ENCODE data around the gene PLK3. TPM values are rescaled to one million over a fixed set of nuclear protein-coding genes. Genes with fewer than 3 reads are reported as not detected.

PLK3 gene
- total and polyA plus RNA-seq, 8 donors: 8.1 to 47.2 (median 13.1) TPM

DNA sequence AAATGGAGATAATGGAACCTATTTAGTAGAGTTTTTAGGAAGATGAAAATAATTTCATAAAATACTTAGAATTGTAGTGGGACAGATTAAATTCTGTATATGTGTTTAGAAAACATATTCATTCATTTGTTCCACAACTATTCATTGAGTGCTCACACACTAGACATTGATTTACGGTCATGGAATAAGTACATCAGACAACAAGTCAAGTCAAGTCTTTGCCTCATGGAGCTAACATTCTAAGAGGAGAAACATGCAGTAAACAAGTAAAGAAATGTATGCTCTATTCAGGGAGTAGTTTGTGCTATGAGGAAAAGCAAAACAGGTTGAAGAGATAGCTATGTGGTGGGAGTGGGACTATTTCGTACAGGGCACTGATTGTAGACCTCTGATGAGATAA, 17.1 kb downstream of the PLK3 start:
- TF ChIP-seq, protein P1, sequence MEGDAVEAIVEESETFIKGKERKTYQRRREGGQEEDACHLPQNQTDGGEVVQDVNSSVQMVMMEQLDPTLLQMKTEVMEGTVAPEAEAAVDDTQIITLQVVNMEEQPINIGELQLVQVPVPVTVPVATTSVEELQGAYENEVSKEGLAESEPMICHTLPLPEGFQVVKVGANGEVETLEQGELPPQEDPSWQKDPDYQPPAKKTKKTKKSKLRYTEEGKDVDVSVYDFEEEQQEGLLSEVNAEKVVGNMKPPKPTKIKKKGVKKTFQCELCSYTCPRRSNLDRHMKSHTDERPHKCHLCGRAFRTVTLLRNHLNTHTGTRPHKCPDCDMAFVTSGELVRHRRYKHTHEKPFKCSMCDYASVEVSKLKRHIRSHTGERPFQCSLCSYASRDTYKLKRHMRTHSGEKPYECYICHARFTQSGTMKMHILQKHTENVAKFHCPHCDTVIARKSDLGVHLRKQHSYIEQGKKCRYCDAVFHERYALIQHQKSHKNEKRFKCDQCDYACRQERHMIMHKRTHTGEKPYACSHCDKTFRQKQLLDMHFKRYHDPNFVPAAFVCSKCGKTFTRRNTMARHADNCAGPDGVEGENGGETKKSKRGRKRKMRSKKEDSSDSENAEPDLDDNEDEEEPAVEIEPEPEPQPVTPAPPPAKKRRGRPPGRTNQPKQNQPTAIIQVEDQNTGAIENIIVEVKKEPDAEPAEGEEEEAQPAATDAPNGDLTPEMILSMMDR (IDR thresholded peaks at IDR 0.05): no peak
- H3K27me3 ChIP-seq: no peaks in the 10 kb centered on the region
- no peak overlapping the region for H3K4me3 ChIP-seq
- no peak overlapping the region for H3K27ac ChIP-seq
- H3K4me1 ChIP-seq: peaks cover 7 to 58% of the 10 kb centered on the region in 2 donors
- H3K9me3 ChIP-seq: no peaks in the 10 kb centered on the region
- DNase-seq (no peak), ATAC-seq (no peak)
- peaks cover 0 to 23% of the 10 kb centered on the region in 2 donors for H3K36me3 ChIP-seq
- intact Hi-C loops (cut with DNase I): no loop called here

DNA sequence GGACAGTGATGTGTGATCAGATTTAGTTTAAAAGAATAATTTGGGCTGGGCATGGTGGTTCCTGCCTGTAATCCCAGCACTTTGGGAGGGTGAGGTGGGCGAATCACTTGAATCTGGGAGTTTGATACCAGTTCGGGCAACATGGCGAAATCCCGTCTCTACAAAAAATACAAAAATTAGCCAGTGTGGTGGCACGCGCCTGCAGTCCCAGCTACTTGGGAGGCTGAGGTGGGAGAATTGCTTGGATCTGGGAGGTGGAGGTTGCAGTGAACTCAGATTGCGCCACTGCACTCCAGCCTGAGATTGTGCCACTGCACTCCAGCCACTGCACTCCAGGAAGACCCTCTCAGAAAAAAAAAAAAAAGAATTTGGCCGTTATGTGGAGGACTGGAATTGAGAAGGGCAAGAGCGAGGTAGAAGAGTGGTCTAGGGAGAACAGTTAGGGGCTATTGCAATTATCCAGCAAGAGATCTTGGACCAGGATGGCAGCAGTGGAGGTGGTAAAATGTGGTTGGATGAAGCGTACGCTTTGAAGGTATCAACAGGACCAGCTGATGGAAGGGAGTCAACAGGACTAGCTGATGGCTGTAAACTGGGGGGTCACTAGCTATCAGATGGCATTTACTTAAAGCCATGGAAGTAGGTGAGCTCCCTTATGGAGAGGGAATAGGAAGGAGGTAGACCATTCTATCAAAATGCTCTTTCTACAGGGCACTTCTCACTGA, 17.8 kb downstream of the PLK3 start:
- intact Hi-C loops (cut with DNase I): no loop called here
- Histone ChIP-seq H3K9me3 (no peaks in the 10 kb centered on the region), H3K36me3 (peaks cover 0 to 21% of the 10 kb centered on the region in 2 donors), H3K27me3 (no peaks in the 10 kb centered on the region), H3K27ac (no peak overlapping the region), H3K4me1 (peaks cover 7 to 53% of the 10 kb centered on the region in 2 donors), H3K4me3 (no peak overlapping the region)
- ATAC-seq (no peak), DNase-seq (peak in 2 of 4 donors; percentile 10 to 21)
- TF ChIP-seq, protein P1 (IDR thresholded peaks at IDR 0.05): no peak

DNA sequence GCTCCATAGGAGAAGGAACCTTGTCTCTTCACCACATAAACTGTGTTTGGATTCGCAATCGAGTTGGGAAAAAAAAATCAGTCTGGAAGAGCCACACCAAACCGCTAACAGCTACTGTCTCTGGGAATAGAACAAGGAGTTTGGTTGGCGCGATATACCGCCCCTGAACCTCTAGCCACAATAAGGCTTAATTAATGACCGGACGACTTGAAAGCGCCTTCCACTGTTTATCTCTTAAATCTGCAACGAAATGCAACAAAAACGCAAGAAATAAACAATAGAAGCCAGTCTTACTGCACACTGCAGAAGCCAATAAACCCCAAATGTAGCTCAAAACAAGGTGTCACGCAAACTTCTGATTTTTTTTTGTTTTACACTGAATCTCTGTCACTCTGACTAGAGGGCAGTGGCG, 19.0 kb downstream of the PLK3 start:
- Histone ChIP-seq H3K36me3 (peaks cover 0 to 15% of the 10 kb centered on the region in 2 donors), H3K4me1 (peaks cover 3 to 40% of the 10 kb centered on the region in 2 donors), H3K4me3 (peak overlapping the region; percentile 31 to 42), H3K27me3 (no peaks in the 10 kb centered on the region), H3K27ac (peak overlapping the region; percentile 90 to 99), H3K9me3 (no peaks in the 10 kb centered on the region)
- TF ChIP-seq, protein P1 (IDR thresholded peaks at IDR 0.05): no peak
- ATAC-seq: peak; percentile 25
- DNase-seq: no peak
- intact Hi-C loops (cut with DNase I): no loop called here

DNA sequence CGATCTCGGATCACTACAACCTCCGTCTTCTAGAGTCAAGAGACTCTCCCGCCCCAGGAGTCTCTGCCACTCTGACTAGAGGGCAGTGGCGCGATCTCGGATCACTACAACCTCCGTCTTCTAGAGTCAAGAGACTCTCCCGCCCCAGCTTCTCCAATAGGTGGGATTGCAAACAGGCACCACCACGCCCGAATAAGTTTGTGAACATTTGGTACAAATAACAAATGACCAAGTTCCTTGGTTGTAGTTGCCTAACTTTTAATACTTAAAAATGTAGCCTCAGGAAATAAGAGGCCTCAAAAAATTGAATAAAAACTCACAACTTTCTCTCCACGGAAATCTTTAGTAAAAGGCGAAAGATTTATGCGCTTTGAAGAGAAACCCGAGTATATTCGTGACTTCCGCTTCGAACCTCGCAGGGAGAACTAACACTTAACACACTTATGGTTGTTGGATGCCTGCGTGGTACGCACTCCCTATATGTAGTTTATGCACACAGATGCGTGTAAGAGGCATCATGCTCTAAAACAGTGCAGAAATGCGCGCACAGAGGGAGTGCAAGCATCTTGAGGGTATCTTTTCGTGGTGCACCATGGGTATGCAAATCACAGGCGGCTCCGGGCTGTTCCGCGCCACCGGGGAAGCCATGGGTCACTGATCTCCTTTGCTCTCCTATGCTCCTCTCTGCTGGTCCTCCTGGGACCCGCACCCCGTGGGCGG, 19.6 kb downstream of the PLK3 start:
- TF ChIP-seq, protein P1 (IDR thresholded peaks at IDR 0.05): no peak
- H3K27ac ChIP-seq: peak overlapping the region; percentile 90 to 99
- H3K4me3 ChIP-seq: peak overlapping the region; percentile 31 to 42
- peaks cover 0 to 13% of the 10 kb centered on the region in 2 donors for H3K36me3 ChIP-seq
- peaks cover 3 to 34% of the 10 kb centered on the region in 2 donors for H3K4me1 ChIP-seq
- intact Hi-C loops (cut with DNase I): no loop called here
- no peaks in the 10 kb centered on the region for H3K9me3 ChIP-seq
- DNase-seq (peak; percentile 80 to 90 (median 88)), ATAC-seq (peak; percentile 91)
- H3K27me3 ChIP-seq: no peaks in the 10 kb centered on the region
